ENCODE data around the gene GRIN3A. TPM values are rescaled to one million over a fixed set of nuclear protein-coding genes. Genes with fewer than 3 reads are reported as not detected.

GRIN3A gene
- total RNA-seq, 4 donors from 2014 or later, result 0.39 TPM; not detected in 3

GRCh38 chr9:101567725-101568350, 170.6 kb downstream of the GRIN3A start:
- H3K4me1 ChIP-seq, result no peaks in the 10 kb centered on the region
- no peaks in the 10 kb centered on the region for H3K27me3 ChIP-seq
- 91 to 93% methylated on average over 3 of the region's 3 CpGs for WGBS, 2 donors
- no peak for DNase-seq (ENCODE audit: low spot score in 2 of 2)
- peaks cover 0 to 70% (median 6%) of the 10 kb centered on the region in 3 donors for H3K36me3 ChIP-seq
- TF ChIP-seq EP300 (IDR thresholded peaks at IDR 0.05), result no peak
- TF ChIP-seq POLR2A (IDR thresholded peaks at IDR 0.05), result no peak
- no peak for TF ChIP-seq CTCF (IDR thresholded peaks at IDR 0.05)
- H3K27ac ChIP-seq, result no peak overlapping the region
- no peak overlapping the region for H3K4me3 ChIP-seq
- no peaks in the 10 kb centered on the region for H3K9me3 ChIP-seq

GRCh38 chr9:101566904-101567724, 171.3 kb downstream of the GRIN3A start:
- TF ChIP-seq CTCF (IDR thresholded peaks at IDR 0.05), result no peak
- no peak for TF ChIP-seq POLR2A (IDR thresholded peaks at IDR 0.05)
- TF ChIP-seq EP300 (IDR thresholded peaks at IDR 0.05), result no peak
- Histone ChIP-seq H3K27me3 (no peaks in the 10 kb centered on the region), H3K9me3 (no peaks in the 10 kb centered on the region), H3K4me3 (no peak overlapping the region), H3K4me1 (no peaks in the 10 kb centered on the region), H3K27ac (no peak overlapping the region), H3K36me3 (peaks cover 0 to 76% (median 13%) of the 10 kb centered on the region in 3 donors)
- DNase-seq (ENCODE audit: low spot score in 2 of 2), result no peak
- 85 to 87% methylated on average over 5 of the region's 5 CpGs for WGBS, 2 donors

DNA sequence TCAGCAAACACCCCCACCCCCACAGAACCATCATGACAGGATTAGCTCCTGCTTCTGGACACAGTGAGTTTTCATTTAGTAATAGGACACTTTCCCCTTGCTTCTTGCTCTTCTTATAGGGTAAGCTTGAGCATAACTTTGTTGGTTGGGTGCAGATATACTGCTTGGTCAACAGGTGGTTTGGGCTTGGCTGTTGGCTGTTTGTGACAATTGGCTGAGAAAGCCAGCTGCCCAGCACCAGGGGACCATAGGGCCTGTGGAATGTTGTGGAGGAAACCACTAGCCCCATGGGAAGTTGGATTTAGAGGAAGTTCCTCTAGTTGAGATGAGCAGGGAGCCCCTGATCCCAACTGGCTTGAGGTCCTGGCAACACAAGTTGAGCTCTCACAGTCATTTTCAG, 174.2 kb downstream of the GRIN3A start:
- H3K4me3 ChIP-seq, result no peak overlapping the region
- DNase-seq (ENCODE audit: low spot score in 2 of 2), result no peak
- H3K27me3 ChIP-seq, result no peaks in the 10 kb centered on the region
- H3K4me1 ChIP-seq, result no peaks in the 10 kb centered on the region
- peaks cover 5 to 88% (median 19%) of the 10 kb centered on the region in 3 donors for H3K36me3 ChIP-seq
- no peak overlapping the region for H3K27ac ChIP-seq
- TF ChIP-seq EP300 (IDR thresholded peaks at IDR 0.05) (no peak), CTCF (IDR thresholded peaks at IDR 0.05) (no peak), POLR2A (IDR thresholded peaks at IDR 0.05) (no peak)
- H3K9me3 ChIP-seq, result peaks cover 0 to 3% (median 0%) of the 10 kb centered on the region in 4 donors

DNA sequence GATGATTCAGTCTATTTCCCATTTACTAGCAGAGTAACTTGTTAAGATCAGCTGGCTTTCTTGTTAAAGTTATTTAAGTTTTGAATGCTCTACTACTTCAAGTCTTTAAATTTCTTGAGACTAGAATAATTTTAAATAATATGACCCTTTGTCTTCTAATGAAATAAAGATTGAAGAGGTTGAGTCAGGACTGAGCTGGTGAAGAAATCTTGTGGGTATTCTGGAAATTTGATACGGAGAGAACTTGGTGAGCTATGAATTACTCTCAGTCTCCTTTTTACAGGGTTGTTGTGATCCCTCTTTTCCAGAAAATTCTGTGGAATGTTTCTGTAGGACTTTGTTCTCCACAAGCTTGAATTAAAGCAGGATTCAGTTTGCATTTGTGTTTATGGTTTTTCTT, 175.5 kb downstream of the GRIN3A start:
- WGBS, 2 donors, result 53 to 58% methylated on average over 1 of the region's 1 CpG
- H3K27ac ChIP-seq, result no peak overlapping the region
- peaks cover 8 to 97% (median 19%) of the 10 kb centered on the region in 3 donors for H3K36me3 ChIP-seq

More for the DNA sequence above, 175.5 kb downstream of the GRIN3A start:
- no peak for TF ChIP-seq CTCF (IDR thresholded peaks at IDR 0.05)
- no peak for TF ChIP-seq POLR2A (IDR thresholded peaks at IDR 0.05)
- no peak for TF ChIP-seq EP300 (IDR thresholded peaks at IDR 0.05)
- H3K9me3 ChIP-seq, result peaks cover 0 to 14% (median 0%) of the 10 kb centered on the region in 4 donors
- H3K4me1 ChIP-seq, result no peaks in the 10 kb centered on the region
- no peak for DNase-seq (ENCODE audit: low spot score in 2 of 2)
- no peak overlapping the region for H3K4me3 ChIP-seq
- H3K27me3 ChIP-seq, result no peaks in the 10 kb centered on the region
